Nephron progenitor cell (in vitro differentiated cells): ENCODE measurements around the gene ZNF823.
A peak's percentile ranks its signal among the peaks of the same experiment; 100 is the strongest.
"Not testable (repeated sequence)": the region's sequence is repeated elsewhere in the genome, so short reads cannot be mapped to it uniquely, and the experiment has no call there.

Source experiments
- DNase-seq: peaks from one replicate; pipeline ENCODE4 v3.0.0; 2021
- H3K27ac Mint-ChIP-seq: 2 replicates; pipeline ENCODE4 v1.8.0; 2021; ENCODE audit warnings: mild to moderate bottlenecking, moderate library complexity, mixed read lengths
- H3K27me3 Mint-ChIP-seq: 2 replicates; pipeline ENCODE4 v1.8.0; 2021; ENCODE audit warnings: mild to moderate bottlenecking, low read depth, mixed read lengths; ENCODE audit not compliant: poor library complexity
- H3K36me3 Mint-ChIP-seq: 2 replicates; pipeline ENCODE4 v1.8.0; 2021; ENCODE audit warnings: low read depth, mixed read lengths
- H3K4me1 Mint-ChIP-seq: 2 replicates; pipeline ENCODE4 v1.8.0; 2021; ENCODE audit warnings: mixed read lengths
- H3K4me3 Mint-ChIP-seq: 2 replicates; pipeline ENCODE4 v1.8.0; 2021; ENCODE audit warnings: mild to moderate bottlenecking, moderate library complexity, mixed read lengths
- H3K9me3 Mint-ChIP-seq: 2 replicates; pipeline ENCODE4 v1.8.0; 2021; ENCODE audit warnings: mild to moderate bottlenecking, moderate library complexity, mixed read lengths
- CTCF ChIP-seq: fragments of 200-600 bp; sonication (generic); IDR thresholded peaks from 2 replicates; pipeline ENCODE4 v1.5.0; 2021; ENCODE audit warnings: antibody characterized with exemption

Gene ZNF823

GRCh38 chr19:11680689-11681302, 58.0 kb downstream of the ZNF823 start:
- no peaks in the 10 kb centered on the region for H3K4me1 Mint-ChIP-seq
- H3K36me3 Mint-ChIP-seq = peaks cover 100% of the 10 kb centered on the region
- H3K9me3 Mint-ChIP-seq = peaks cover 98% of the 10 kb centered on the region
- no peak overlapping the region for H3K4me3 Mint-ChIP-seq
- peaks cover 5% of the 10 kb centered on the region for H3K27me3 Mint-ChIP-seq
- H3K27ac Mint-ChIP-seq = no peak overlapping the region
- no peak for DNase-seq
- TF ChIP-seq CTCF = no peak

DNA sequence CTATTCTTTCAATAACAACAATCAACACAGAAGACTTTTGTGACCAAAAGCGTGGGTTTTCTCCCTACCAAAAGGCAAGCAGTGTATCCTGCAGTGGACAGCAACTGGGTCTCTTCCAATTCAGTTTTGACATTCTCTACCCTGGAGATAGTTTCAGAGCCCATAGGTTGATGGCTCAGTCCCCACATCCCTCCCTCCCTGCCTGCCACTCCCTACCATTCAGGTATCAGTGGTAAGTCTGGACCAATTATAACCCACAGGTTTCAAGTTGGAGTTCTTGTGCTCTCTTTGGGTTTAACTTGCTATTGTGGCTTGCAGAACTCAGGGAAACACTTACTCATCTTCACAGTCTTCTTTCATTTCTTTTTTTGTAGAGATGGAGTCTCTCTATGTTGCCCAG, 60.2 kb downstream of the ZNF823 start:
- DNase-seq = no peak

DNA sequence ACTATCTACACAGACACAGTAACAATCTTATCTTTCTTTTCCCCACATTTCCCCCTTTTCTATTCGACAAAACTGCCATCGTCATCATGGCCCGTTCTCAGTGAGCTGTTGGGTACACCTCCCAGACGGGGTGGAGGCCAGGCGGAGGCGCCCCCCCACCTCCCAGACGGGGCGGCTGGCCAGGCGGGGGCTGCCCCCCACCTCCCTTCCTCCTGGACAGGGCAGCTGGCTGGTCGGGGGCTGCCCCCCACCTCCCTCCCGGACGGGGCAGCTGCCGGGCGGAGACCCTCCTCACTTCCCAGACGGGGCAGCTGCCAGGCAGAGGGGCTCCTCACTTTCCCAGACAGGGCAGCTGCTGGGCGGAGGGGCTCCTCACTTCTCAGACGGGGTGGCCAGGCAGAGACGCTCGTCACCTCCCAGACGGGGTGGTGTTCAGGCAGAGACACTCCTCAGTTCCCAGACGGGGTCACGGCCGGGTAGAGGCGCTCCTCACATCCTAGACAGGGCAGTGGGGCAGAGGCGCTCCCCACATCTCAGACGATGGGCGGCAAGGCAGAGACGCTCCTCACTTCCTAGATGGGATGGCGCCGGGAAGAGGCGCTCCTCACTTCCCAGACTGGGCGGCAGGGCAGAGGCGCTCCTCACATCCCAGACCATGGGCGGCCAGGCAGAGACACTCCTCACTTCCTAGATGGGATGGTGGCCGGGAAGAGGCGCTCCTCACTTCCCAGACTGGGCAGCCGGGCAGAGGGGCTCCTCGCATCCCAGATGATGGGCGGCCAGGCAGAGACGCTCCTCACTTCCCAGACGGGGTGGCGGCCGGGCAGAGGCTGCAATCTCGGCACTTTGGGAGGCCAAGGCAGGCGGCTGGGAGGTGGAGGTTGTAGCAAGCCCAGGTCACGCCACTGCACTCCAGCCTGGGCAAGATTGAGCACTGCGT, 61.8 kb downstream of the ZNF823 start:
- Mint-ChIP-seq H3K36me3 (peaks cover 95% of the 10 kb centered on the region), H3K9me3 (peaks cover 95% of the 10 kb centered on the region)
- not testable (repeated sequence) for H3K27me3 Mint-ChIP-seq, H3K4me1 Mint-ChIP-seq, H3K4me3 Mint-ChIP-seq, H3K27ac Mint-ChIP-seq, DNase-seq

More for the DNA sequence above, 60.2 kb downstream of the ZNF823 start:
- Mint-ChIP-seq H3K27ac (no peak overlapping the region), H3K4me1 (no peaks in the 10 kb centered on the region), H3K9me3 (peaks cover 96% of the 10 kb centered on the region), H3K36me3 (peaks cover 97% of the 10 kb centered on the region), H3K27me3 (peaks cover 5% of the 10 kb centered on the region), H3K4me3 (no peak overlapping the region)
- TF ChIP-seq CTCF = no peak

DNA sequence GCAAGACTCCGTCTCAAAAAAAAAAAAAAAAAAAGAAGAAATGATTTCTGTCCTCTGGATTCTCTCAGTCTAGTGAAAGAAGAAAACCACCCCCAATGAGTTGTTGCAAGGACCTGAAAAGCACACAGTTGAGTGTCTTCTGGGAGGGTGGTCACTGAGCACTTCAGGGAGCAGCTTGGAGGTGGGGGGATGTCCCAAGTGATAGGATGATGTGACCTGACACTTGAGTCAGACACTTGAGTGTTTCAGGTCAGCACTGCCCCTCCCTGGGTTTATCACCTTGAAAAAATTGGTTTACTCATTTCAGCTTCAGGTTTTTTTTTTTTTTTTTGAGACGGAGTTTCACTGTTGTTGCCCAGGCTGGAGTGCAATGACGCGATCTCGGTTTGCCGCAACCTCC, 63.2 kb downstream of the ZNF823 start:
- H3K36me3 Mint-ChIP-seq = peaks cover 89% of the 10 kb centered on the region
- no peak for DNase-seq
- H3K27ac Mint-ChIP-seq = no peak overlapping the region
- H3K9me3 Mint-ChIP-seq = peaks cover 93% of the 10 kb centered on the region
- H3K4me1 Mint-ChIP-seq = no peaks in the 10 kb centered on the region
- no peak for TF ChIP-seq CTCF
- H3K27me3 Mint-ChIP-seq = peaks cover 3% of the 10 kb centered on the region
- no peak overlapping the region for H3K4me3 Mint-ChIP-seq

DNA sequence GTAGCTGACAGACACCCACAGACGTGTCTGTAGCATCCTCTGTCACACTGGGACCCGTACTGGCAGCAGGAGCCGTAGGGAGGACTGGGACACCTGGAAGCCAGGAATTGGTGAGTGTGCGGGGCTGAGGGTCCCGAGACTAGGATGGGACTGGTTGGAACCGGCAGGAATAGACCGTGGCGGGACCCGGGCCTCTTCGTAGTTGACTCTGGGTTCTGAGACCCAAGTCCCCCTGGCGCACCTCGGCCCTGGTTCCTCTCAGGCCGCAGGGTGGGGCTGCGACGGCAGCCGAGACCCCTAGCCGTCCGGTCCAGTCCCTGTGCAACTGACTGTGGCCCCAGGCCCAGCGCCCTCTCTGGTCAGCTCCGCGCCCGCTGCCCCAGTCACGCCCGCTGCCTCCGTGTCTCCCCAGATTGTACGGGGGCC, 64.7 kb downstream of the ZNF823 start:
- Mint-ChIP-seq H3K4me1 (no peaks in the 10 kb centered on the region), H3K9me3 (peaks cover 93% of the 10 kb centered on the region), H3K4me3 (peak overlapping the region; percentile 61), H3K36me3 (peaks cover 89% of the 10 kb centered on the region), H3K27ac (no peak overlapping the region), H3K27me3 (no peaks in the 10 kb centered on the region)
- no peak for DNase-seq
- TF ChIP-seq CTCF = no peak

DNA sequence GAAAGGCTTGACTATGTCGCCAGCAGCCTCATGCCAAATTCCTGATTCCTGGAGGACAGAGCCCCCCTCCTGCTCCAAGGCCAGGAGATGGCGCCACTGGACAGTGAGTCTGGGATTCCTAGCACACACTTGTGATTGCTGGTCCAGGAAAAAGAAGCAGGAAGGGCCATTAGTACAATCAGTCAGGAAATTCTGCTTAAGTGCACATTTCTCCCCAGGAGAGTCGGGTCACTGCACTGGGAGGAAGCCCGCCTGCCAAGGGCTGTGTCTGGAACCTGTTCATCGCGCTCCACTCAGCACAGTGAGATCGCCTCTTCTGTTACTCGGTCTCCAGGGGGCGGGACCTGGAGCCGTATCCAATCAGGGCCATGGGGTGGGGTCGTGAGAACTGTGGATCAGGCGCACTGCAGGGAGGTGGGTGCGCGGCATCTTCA, 65.1 kb downstream of the ZNF823 start:
- Mint-ChIP-seq H3K4me3 (peak overlapping the region; percentile 61), H3K9me3 (peaks cover 93% of the 10 kb centered on the region), H3K36me3 (peaks cover 87% of the 10 kb centered on the region), H3K27me3 (no peaks in the 10 kb centered on the region), H3K27ac (no peak overlapping the region), H3K4me1 (no peaks in the 10 kb centered on the region)
- peak; percentile 22 for TF ChIP-seq CTCF
- DNase-seq = peak; percentile 47
